WTC11 (cell line): Measurements from ENCODE around the gene SEMA6B. TPM values are rescaled to one million over a fixed set of nuclear protein-coding genes. Genes with fewer than 3 reads are reported as not detected.

Experiments
- ATAC-seq: fragments of 200-7000 bp; cut with Tn5 transposase; 2 replicates; pipeline ENCODE4 v1.10.0; 2021; ENCODE audit warnings: mild to moderate bottlenecking, moderate library complexity
- CTCF ChIA-PET: fragments of 300-600 bp; sonication (Branson Sonifier 250); formaldehyde crosslinking; loops from one replicate; lab custom pipeline; 2021; ENCODE audit warnings: antibody characterized with exemption; lab: Charles Lee
- POLR2A ChIA-PET: fragments of 350-600 bp; sonication (Branson Sonifier 250); formaldehyde crosslinking; loops from one replicate; lab custom pipeline; 2021; ENCODE audit warnings: antibody characterized with exemption; lab: Charles Lee
- DNase-seq: peaks from one replicate; pipeline ENCODE4 v3.0.0; 2021; ENCODE audit warnings: low spot score
- H3K27ac Mint-ChIP-seq: 2 replicates; pipeline ENCODE4 v1.8.0; 2021; ENCODE audit warnings: mixed read lengths
- H3K27me3 Mint-ChIP-seq: 2 replicates; pipeline ENCODE4 v1.8.0; 2021; ENCODE audit warnings: low read depth, mild to moderate bottlenecking, moderate library complexity, mixed read lengths
- H3K36me3 Mint-ChIP-seq: 2 replicates; pipeline ENCODE4 v1.8.0; 2021; ENCODE audit warnings: mixed read lengths
- H3K4me1 Mint-ChIP-seq: 2 replicates; pipeline ENCODE4 v1.8.0; 2022; ENCODE audit warnings: mixed read lengths
- H3K4me3 Mint-ChIP-seq: 2 replicates; pipeline ENCODE4 v1.8.0; 2021; ENCODE audit warnings: mild to moderate bottlenecking, moderate library complexity, mixed read lengths
- H3K9me3 Mint-ChIP-seq: 2 replicates; pipeline ENCODE4 v1.8.0; 2021; ENCODE audit warnings: mixed read lengths
- ELF4 ChIP-seq: sonication (generic); formaldehyde crosslinking; IDR thresholded peaks from 2 replicates; pipeline ENCODE4 v1.8.1; 2022; ENCODE audit warnings: low read depth, mild to moderate bottlenecking, moderate library complexity, missing genetic modification reagents
- ESRRA ChIP-seq: sonication (generic); formaldehyde crosslinking; IDR thresholded peaks from 2 replicates; pipeline ENCODE4 v1.8.1; 2022; ENCODE audit warnings: mild to moderate bottlenecking, missing genetic modification reagents, borderline replicate concordance
- GRHL2 ChIP-seq: fragments of 250-450 bp; sonication (Bioruptor Pico); IDR thresholded peaks from 2 replicates; pipeline ENCODE4 v1.8.0; 2022; ENCODE audit warnings: mild to moderate bottlenecking, moderate library complexity; ENCODE audit not compliant: insufficient replicate concordance, severe bottlenecking
- JAZF1 ChIP-seq: fragments of 250-450 bp; sonication (Bioruptor Pico); IDR thresholded peaks from 2 replicates; pipeline ENCODE4 v1.9.0; 2021; ENCODE audit warnings: moderate library complexity, mild to moderate bottlenecking, inconsistent platforms
- JUN ChIP-seq: sonication (generic); formaldehyde crosslinking; IDR thresholded peaks from 2 replicates; pipeline ENCODE4 v1.8.0; 2023; ENCODE audit warnings: mild to moderate bottlenecking, missing genetic modification reagents
- KAT7 ChIP-seq: sonication (generic); formaldehyde crosslinking; IDR thresholded peaks from 2 replicates; pipeline ENCODE4 v1.8.1; 2023; ENCODE audit warnings: missing genetic modification reagents, mild to moderate bottlenecking, borderline replicate concordance
- NFE2L1 ChIP-seq: sonication (generic); formaldehyde crosslinking; IDR thresholded peaks from 2 replicates; pipeline ENCODE4 v1.8.1; 2023; ENCODE audit warnings: missing genetic modification reagents
- TP53 ChIP-seq: sonication (generic); formaldehyde crosslinking; IDR thresholded peaks from 2 replicates; pipeline ENCODE4 v1.8.1; 2023; ENCODE audit warnings: mild to moderate bottlenecking, missing genetic modification reagents
- ZNF121 ChIP-seq: sonication (generic); formaldehyde crosslinking; IDR thresholded peaks from 2 replicates; pipeline ENCODE4 v1.8.0; 2023; ENCODE audit warnings: missing genetic modification reagents
- ZNF232 ChIP-seq: sonication (generic); formaldehyde crosslinking; IDR thresholded peaks from 2 replicates; pipeline ENCODE4 v1.8.0; 2022; ENCODE audit warnings: mild to moderate bottlenecking, missing genetic modification reagents
- ZNF416 ChIP-seq: fragments of 250-450 bp; sonication (Bioruptor Pico); IDR thresholded peaks from 2 replicates; pipeline ENCODE4 v1.9.0; 2021; ENCODE audit warnings: mild to moderate bottlenecking, inconsistent platforms
- total RNA-seq: library from RNA; stranded (reverse); gene quantifications from 3 replicates; pipeline ENCODE4 v1.2.3, GENCODE V29; 2021
- TF ChIP-seq, protein P1 (sequence below): fragments of 250-450 bp; sonication (Bioruptor Pico); IDR thresholded peaks from 2 replicates; pipeline ENCODE4 v1.9.0; 2021; ENCODE audit warnings: mild to moderate bottlenecking
- TF ChIP-seq, protein P2 (sequence below): sonication (generic); formaldehyde crosslinking; conservative IDR thresholded peaks from 2 replicates; pipeline ENCODE4 v1.8.1; 2022; ENCODE audit warnings: mild to moderate bottlenecking, missing genetic modification reagents
- TF ChIP-seq, protein P3 (sequence below): sonication (generic); formaldehyde crosslinking; IDR thresholded peaks from 2 replicates; pipeline ENCODE4 v1.8.0; 2023; ENCODE audit warnings: missing genetic modification reagents, mild to moderate bottlenecking, borderline replicate concordance
- TF ChIP-seq, protein P4 (sequence below): sonication (generic); formaldehyde crosslinking; IDR thresholded peaks from 2 replicates; pipeline ENCODE4 v1.8.1; 2023; ENCODE audit warnings: mild to moderate bottlenecking, missing genetic modification reagents
- TF ChIP-seq, protein P5 (sequence below): fragments of 250-450 bp; sonication (Bioruptor Pico); IDR thresholded peaks from 2 replicates; pipeline ENCODE4 v1.9.0; 2021; ENCODE audit warnings: mild to moderate bottlenecking, borderline replicate concordance

Gene SEMA6B
- total RNA-seq, 1 experiment from 2014 or later = 45.1 TPM

DNA sequence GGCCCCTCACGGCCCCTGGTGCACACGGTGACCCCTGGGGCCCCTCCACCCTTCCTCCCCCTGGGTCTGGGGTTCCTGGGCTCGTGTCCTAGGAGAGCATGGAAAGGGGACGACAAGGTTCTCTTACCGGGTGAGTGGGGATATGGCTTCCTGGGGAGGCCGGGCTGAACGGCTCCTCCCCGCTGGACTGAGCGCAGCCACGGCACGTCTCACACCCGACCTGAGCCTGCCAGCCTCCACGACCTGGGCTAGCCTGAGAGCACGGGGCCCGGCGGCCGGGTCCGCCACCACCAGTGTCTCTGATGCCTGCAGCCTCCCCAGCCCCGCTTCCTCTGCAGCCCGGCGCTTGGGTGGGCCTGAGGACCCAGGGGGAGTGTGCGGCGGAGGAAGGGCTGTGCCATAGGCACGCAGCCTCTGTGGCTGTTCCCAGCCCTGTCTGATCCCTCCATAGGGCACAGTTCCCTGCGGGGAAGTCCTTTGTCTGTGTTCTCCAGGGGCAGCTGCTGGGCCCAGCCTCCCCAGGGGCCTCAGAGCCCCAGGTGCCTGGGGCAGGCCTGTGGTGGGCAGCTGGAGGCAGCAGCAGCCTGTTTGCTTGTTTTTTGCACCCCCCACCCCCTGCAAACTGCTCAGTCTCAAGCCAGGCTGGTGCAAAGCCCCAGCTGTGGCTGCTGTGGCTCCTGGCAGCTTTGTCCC, 56.2 kb downstream of the SEMA6B start:
- ChIA-PET POLR2A (no interaction called here), CTCF (interaction anchor here (6.7 kb wide), 1 partner anchor 21 kb away, joined by 38 read pairs; no protein-coding TSS in a partner anchor)
- peaks cover 18% of the 10 kb centered on the region for H3K36me3 Mint-ChIP-seq
- no peak overlapping the region for H3K27ac Mint-ChIP-seq
- DNase-seq = no peak
- no peaks in the 10 kb centered on the region for H3K9me3 Mint-ChIP-seq
- H3K27me3 Mint-ChIP-seq = peaks cover 15% of the 10 kb centered on the region
- H3K4me3 Mint-ChIP-seq = no peak overlapping the region
- H3K4me1 Mint-ChIP-seq = no peaks in the 10 kb centered on the region
- no peak for ATAC-seq
- TF ChIP-seq, protein P1, sequence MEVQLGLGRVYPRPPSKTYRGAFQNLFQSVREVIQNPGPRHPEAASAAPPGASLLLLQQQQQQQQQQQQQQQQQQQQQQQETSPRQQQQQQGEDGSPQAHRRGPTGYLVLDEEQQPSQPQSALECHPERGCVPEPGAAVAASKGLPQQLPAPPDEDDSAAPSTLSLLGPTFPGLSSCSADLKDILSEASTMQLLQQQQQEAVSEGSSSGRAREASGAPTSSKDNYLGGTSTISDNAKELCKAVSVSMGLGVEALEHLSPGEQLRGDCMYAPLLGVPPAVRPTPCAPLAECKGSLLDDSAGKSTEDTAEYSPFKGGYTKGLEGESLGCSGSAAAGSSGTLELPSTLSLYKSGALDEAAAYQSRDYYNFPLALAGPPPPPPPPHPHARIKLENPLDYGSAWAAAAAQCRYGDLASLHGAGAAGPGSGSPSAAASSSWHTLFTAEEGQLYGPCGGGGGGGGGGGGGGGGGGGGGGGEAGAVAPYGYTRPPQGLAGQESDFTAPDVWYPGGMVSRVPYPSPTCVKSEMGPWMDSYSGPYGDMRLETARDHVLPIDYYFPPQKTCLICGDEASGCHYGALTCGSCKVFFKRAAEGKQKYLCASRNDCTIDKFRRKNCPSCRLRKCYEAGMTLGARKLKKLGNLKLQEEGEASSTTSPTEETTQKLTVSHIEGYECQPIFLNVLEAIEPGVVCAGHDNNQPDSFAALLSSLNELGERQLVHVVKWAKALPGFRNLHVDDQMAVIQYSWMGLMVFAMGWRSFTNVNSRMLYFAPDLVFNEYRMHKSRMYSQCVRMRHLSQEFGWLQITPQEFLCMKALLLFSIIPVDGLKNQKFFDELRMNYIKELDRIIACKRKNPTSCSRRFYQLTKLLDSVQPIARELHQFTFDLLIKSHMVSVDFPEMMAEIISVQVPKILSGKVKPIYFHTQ (CRISPR knock-in tag) = no peak
- TF ChIP-seq ZNF232 = no peak
- no peak for TF ChIP-seq JAZF1 (CRISPR knock-in tag)
- no peak for TF ChIP-seq ESRRA
- TF ChIP-seq, protein P2, sequence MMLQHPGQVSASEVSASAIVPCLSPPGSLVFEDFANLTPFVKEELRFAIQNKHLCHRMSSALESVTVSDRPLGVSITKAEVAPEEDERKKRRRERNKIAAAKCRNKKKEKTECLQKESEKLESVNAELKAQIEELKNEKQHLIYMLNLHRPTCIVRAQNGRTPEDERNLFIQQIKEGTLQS = no peak
- no peak for TF ChIP-seq ZNF121 (CRISPR knock-in tag)
- TF ChIP-seq, protein P3, sequence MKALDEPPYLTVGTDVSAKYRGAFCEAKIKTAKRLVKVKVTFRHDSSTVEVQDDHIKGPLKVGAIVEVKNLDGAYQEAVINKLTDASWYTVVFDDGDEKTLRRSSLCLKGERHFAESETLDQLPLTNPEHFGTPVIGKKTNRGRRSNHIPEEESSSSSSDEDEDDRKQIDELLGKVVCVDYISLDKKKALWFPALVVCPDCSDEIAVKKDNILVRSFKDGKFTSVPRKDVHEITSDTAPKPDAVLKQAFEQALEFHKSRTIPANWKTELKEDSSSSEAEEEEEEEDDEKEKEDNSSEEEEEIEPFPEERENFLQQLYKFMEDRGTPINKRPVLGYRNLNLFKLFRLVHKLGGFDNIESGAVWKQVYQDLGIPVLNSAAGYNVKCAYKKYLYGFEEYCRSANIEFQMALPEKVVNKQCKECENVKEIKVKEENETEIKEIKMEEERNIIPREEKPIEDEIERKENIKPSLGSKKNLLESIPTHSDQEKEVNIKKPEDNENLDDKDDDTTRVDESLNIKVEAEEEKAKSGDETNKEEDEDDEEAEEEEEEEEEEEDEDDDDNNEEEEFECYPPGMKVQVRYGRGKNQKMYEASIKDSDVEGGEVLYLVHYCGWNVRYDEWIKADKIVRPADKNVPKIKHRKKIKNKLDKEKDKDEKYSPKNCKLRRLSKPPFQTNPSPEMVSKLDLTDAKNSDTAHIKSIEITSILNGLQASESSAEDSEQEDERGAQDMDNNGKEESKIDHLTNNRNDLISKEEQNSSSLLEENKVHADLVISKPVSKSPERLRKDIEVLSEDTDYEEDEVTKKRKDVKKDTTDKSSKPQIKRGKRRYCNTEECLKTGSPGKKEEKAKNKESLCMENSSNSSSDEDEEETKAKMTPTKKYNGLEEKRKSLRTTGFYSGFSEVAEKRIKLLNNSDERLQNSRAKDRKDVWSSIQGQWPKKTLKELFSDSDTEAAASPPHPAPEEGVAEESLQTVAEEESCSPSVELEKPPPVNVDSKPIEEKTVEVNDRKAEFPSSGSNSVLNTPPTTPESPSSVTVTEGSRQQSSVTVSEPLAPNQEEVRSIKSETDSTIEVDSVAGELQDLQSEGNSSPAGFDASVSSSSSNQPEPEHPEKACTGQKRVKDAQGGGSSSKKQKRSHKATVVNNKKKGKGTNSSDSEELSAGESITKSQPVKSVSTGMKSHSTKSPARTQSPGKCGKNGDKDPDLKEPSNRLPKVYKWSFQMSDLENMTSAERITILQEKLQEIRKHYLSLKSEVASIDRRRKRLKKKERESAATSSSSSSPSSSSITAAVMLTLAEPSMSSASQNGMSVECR (CRISPR knock-in tag) = no peak
- TF ChIP-seq ELF4 (CRISPR knock-in tag) = no peak
- TF ChIP-seq ZNF416 (CRISPR knock-in tag) = no peak
- TF ChIP-seq, protein P4, sequence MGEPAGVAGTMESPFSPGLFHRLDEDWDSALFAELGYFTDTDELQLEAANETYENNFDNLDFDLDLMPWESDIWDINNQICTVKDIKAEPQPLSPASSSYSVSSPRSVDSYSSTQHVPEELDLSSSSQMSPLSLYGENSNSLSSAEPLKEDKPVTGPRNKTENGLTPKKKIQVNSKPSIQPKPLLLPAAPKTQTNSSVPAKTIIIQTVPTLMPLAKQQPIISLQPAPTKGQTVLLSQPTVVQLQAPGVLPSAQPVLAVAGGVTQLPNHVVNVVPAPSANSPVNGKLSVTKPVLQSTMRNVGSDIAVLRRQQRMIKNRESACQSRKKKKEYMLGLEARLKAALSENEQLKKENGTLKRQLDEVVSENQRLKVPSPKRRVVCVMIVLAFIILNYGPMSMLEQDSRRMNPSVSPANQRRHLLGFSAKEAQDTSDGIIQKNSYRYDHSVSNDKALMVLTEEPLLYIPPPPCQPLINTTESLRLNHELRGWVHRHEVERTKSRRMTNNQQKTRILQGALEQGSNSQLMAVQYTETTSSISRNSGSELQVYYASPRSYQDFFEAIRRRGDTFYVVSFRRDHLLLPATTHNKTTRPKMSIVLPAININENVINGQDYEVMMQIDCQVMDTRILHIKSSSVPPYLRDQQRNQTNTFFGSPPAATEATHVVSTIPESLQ (CRISPR knock-in tag) = no peak
- TF ChIP-seq, protein P5, sequence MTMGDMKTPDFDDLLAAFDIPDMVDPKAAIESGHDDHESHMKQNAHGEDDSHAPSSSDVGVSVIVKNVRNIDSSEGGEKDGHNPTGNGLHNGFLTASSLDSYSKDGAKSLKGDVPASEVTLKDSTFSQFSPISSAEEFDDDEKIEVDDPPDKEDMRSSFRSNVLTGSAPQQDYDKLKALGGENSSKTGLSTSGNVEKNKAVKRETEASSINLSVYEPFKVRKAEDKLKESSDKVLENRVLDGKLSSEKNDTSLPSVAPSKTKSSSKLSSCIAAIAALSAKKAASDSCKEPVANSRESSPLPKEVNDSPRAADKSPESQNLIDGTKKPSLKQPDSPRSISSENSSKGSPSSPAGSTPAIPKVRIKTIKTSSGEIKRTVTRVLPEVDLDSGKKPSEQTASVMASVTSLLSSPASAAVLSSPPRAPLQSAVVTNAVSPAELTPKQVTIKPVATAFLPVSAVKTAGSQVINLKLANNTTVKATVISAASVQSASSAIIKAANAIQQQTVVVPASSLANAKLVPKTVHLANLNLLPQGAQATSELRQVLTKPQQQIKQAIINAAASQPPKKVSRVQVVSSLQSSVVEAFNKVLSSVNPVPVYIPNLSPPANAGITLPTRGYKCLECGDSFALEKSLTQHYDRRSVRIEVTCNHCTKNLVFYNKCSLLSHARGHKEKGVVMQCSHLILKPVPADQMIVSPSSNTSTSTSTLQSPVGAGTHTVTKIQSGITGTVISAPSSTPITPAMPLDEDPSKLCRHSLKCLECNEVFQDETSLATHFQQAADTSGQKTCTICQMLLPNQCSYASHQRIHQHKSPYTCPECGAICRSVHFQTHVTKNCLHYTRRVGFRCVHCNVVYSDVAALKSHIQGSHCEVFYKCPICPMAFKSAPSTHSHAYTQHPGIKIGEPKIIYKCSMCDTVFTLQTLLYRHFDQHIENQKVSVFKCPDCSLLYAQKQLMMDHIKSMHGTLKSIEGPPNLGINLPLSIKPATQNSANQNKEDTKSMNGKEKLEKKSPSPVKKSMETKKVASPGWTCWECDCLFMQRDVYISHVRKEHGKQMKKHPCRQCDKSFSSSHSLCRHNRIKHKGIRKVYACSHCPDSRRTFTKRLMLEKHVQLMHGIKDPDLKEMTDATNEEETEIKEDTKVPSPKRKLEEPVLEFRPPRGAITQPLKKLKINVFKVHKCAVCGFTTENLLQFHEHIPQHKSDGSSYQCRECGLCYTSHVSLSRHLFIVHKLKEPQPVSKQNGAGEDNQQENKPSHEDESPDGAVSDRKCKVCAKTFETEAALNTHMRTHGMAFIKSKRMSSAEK (CRISPR knock-in tag) = no peak
- no peak for TF ChIP-seq NFE2L1
- TF ChIP-seq GRHL2 (CRISPR knock-in tag) = no peak
- no peak for TF ChIP-seq JUN (CRISPR knock-in tag)
- no peak for TF ChIP-seq TP53 (CRISPR knock-in tag)
- no peak for TF ChIP-seq KAT7 (CRISPR knock-in tag)
